Measurements from ENCODE around the gene RPS25.

RPS25 gene

DNA sequence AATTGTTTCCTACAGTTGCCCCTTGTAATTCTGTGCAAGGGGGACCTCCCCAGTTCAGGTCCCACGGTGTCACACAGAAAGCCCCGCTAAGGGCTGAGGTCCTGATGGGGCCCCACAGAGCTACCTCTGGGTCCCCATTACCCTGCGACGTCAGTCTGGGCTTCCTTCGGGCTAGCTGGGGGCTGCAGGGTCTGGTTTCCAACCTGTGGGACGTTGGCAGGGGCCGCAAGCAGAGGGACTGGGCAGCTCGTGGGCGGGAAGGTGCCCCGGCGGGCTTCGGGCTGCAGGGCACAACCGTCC lies 11.8 kb upstream of the RPS25 start:
- TF ChIP-seq CTCF (IDR thresholded peaks at IDR 0.05; ENCODE audit: extremely low read depth, insufficient read depth, missing control alignments): no peak
- no peak for DNase-seq (ENCODE audit: low spot score)
- in situ Hi-C loops (cut with MboI; ENCODE audit: low pct_unique_long_range_greater_than_20kb, low sequenced_read_pairs, unreplicated experiment): no loop called here

- no peak for TF ChIP-seq CTCF (IDR thresholded peaks at IDR 0.05; ENCODE audit: extremely low read depth, insufficient read depth, missing control alignments)
- in situ Hi-C loops (cut with MboI; ENCODE audit: low pct_unique_long_range_greater_than_20kb, low sequenced_read_pairs, unreplicated experiment): no loop called here
- peak; percentile 44 for DNase-seq (ENCODE audit: low spot score)
Observed at GRCh38 chr11:119029340-119030028, 11.3 kb upstream of the RPS25 start.

DNA sequence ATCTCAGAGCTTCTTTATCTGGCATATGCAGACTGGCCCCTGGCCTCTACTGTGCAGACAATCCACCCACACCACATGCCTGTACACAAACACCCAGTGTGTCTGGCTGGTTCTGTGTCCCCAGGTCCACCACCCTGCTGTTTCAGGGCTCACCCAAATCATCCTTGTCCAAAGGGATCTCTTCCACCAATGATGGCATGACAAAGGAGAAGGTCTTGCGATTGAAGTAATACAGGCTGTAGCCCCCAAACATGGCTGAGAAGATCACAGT lies 10.9 kb upstream of the RPS25 start:
- no peak for TF ChIP-seq CTCF (IDR thresholded peaks at IDR 0.05; ENCODE audit: extremely low read depth, insufficient read depth, missing control alignments)
- no peak for DNase-seq (ENCODE audit: low spot score)
- in situ Hi-C loops (cut with MboI; ENCODE audit: low pct_unique_long_range_greater_than_20kb, low sequenced_read_pairs, unreplicated experiment): no loop called here

DNA sequence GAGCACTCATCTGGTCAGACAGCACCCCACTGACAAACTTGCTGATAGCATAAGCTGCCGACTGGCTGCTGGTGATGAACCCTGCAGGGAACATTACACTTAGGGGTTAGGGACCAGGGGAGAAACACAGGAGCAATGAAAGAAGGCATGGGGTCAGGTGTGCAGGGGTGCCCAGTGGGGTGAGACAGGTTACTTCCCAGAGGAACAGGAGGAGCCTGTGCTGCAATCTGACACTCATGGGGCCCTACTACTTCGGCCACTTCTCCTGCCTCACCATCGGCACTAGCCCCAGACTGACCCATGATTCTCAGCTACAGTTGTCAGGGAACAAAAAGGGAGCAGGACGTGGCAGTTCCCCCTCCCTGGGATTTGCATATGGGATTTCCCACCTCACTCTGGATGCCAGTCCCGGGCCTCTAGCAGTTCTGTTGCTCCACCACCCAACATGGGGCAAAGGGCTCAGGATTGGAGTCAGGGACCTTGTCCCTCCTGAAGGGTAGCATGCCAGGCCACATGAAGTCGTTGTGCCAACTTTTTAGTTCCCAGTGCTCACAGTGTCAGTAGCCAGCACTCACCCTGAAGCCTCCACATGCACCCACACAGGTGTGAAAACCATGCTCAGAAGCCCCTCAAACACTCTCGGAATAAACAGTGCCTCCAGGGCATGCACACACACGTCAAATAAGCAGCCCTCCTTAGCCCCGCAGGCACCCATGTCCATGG lies 10.4 kb upstream of the RPS25 start:
- in situ Hi-C loops (cut with MboI; ENCODE audit: low pct_unique_long_range_greater_than_20kb, low sequenced_read_pairs, unreplicated experiment): no loop called here

DNA sequence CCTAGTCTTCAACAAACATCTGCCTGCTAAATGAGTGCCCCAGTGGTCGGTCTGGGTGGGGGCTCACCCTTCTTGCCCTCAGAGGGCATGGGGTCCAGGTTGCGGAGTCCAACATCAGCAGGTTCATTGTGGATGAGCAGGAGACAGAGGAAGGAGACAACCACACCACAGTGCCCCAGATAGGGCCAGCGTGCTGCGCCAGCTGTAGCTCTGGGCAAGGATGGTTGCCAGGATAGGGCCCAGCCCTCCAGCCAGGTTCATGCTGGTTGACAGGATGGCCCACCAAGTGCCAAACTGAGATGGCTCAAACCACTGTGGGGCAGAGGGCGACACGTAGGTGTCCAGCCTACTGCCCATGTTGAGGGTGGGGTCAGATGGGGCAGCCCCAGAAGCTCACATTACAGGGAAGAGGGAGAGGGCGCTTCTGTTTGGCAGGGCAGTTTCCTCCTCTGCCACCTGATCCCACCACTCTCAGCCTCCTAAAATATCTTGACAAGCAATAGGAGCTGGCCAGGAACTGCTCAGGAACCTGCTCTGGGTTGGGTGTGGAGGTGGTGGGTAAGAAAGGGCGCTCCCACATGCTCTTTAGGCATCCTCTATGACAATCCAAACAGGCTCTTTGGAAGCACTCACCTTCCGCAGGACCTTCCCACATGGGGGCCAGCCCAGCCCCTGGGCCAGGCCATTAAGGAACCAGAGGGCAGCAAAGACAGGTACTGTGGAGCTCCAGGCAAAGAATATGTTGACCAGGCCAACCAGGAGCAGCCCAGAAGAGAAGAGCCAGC lies 9.6 kb upstream of the RPS25 start:
- no peak for TF ChIP-seq CTCF (IDR thresholded peaks at IDR 0.05; ENCODE audit: extremely low read depth, insufficient read depth, missing control alignments)
- in situ Hi-C loops (cut with MboI; ENCODE audit: low pct_unique_long_range_greater_than_20kb, low sequenced_read_pairs, unreplicated experiment): no loop called here

More for the DNA sequence above, 10.4 kb upstream of the RPS25 start:
- DNase-seq (ENCODE audit: low spot score): no peak
- no peak for TF ChIP-seq CTCF (IDR thresholded peaks at IDR 0.05; ENCODE audit: extremely low read depth, insufficient read depth, missing control alignments)

DNA sequence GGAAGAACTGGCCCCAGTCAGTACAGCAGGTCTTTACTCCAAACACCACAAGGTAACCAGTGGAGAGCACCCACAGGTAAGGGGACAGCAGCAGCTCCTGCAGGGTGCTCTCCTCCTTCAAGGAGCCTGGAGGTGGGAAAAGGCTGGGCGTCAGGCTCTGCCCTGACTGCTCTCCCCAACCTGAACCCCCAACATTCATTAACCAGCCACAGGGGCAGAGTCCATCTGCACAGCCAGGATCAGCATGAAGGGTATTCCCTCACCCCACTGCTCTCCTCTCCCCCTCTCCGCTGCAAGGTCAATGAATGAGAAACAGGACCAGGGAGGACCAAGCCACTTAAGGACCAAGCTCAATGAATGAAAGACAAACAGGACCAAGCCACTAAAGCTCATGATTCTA lies 8.8 kb upstream of the RPS25 start:
- in situ Hi-C loops (cut with MboI; ENCODE audit: low pct_unique_long_range_greater_than_20kb, low sequenced_read_pairs, unreplicated experiment): no loop called here
- no peak for TF ChIP-seq CTCF (IDR thresholded peaks at IDR 0.05; ENCODE audit: extremely low read depth, insufficient read depth, missing control alignments)
- DNase-seq (ENCODE audit: low spot score): no peak

More for the DNA sequence above, 9.6 kb upstream of the RPS25 start:
- no peak for DNase-seq (ENCODE audit: low spot score)
